ENCODE results near the gene FGFR2.

FGFR2 gene

GRCh38 chr10:121485436-121486139, 112.7 kb downstream of the FGFR2 start:
- DNase-seq (ENCODE audit: low read depth in 2 of 2) = no peak
- TF ChIP-seq CTCF (IDR thresholded peaks at IDR 0.05; ENCODE audit: low read depth, low read length) = no peak
- no peak overlapping the region for H3K4me3 ChIP-seq (replicated peaks in 1 of 2; ENCODE audit: low read depth in 2 of 2, low read length in 2 of 2)

- H3K4me3 ChIP-seq (replicated peaks in 1 of 2; ENCODE audit: low read depth in 2 of 2, low read length in 2 of 2) = no peak overlapping the region
- no peak for DNase-seq (ENCODE audit: low read depth in 2 of 2)
- TF ChIP-seq CTCF (IDR thresholded peaks at IDR 0.05; ENCODE audit: low read depth, low read length) = no peak
Measured at GRCh38 chr10:121484816-121485215, 113.4 kb downstream of the FGFR2 start.

GRCh38 chr10:121484401-121484800, 113.8 kb downstream of the FGFR2 start:
- TF ChIP-seq CTCF (IDR thresholded peaks at IDR 0.05; ENCODE audit: low read depth, low read length) = no peak
- no peak for DNase-seq (ENCODE audit: low read depth in 2 of 2)
- no peak overlapping the region for H3K4me3 ChIP-seq (replicated peaks in 1 of 2; ENCODE audit: low read depth in 2 of 2, low read length in 2 of 2)

- no peak for TF ChIP-seq CTCF (IDR thresholded peaks at IDR 0.05; ENCODE audit: low read depth, low read length)
- peak in 1 of 2 donors; percentile 10 for DNase-seq (ENCODE audit: low read depth in 2 of 2)
- no peak overlapping the region for H3K4me3 ChIP-seq (replicated peaks in 1 of 2; ENCODE audit: low read depth in 2 of 2, low read length in 2 of 2)
Measured at GRCh38 chr10:121481180-121481579, 117.1 kb downstream of the FGFR2 start.

GRCh38 chr10:121478556-121478955, 119.7 kb downstream of the FGFR2 start:
- TF ChIP-seq CTCF (IDR thresholded peaks at IDR 0.05; ENCODE audit: low read depth, low read length) = no peak
- no peak for DNase-seq (ENCODE audit: low read depth in 2 of 2)
- no peak overlapping the region for H3K4me3 ChIP-seq (replicated peaks in 1 of 2; ENCODE audit: low read depth in 2 of 2, low read length in 2 of 2)

GRCh38 chr10:121469797-121470606, 128.2 kb downstream of the FGFR2 start:
- DNase-seq (ENCODE audit: low read depth in 2 of 2) = no peak

More at GRCh38 chr10:121469797-121470606, 128.2 kb downstream of the FGFR2 start:
- TF ChIP-seq CTCF (IDR thresholded peaks at IDR 0.05; ENCODE audit: low read depth, low read length) = no peak
- H3K4me3 ChIP-seq (replicated peaks in 1 of 2; ENCODE audit: low read depth in 2 of 2, low read length in 2 of 2) = no peak overlapping the region

Data from cardiac fibroblast (primary cell).